HEK293 (cell line): ENCODE data around the gene VAV3.

Source experiments
- SALL2 ChIP-seq: fragments of 450-650 bp; formaldehyde crosslinking; IDR thresholded peaks from 2 replicates; pipeline ENCODE4 v1.5.0; 2017; ENCODE audit warnings: missing biosample characterization, mild to moderate bottlenecking, missing genetic modification characterization, borderline replicate concordance
- ZEB2 ChIP-seq: fragments of 450-650 bp; formaldehyde crosslinking; IDR thresholded peaks from 2 replicates; pipeline ENCODE4 v1.5.1; 2016; ENCODE audit warnings: missing biosample characterization, missing genetic modification characterization
- TF ChIP-seq, protein P1 (sequence below): fragments of 450-650 bp; formaldehyde crosslinking; IDR thresholded peaks from 2 replicates; pipeline ENCODE4 v1.5.1; 2016; ENCODE audit warnings: missing biosample characterization, missing genetic modification characterization
- TF ChIP-seq, protein P2 (sequence below): fragments of 450-650 bp; formaldehyde crosslinking; IDR thresholded peaks from 2 replicates; pipeline ENCODE4 v1.5.1; 2016; ENCODE audit warnings: missing biosample characterization, missing genetic modification characterization

DNA sequence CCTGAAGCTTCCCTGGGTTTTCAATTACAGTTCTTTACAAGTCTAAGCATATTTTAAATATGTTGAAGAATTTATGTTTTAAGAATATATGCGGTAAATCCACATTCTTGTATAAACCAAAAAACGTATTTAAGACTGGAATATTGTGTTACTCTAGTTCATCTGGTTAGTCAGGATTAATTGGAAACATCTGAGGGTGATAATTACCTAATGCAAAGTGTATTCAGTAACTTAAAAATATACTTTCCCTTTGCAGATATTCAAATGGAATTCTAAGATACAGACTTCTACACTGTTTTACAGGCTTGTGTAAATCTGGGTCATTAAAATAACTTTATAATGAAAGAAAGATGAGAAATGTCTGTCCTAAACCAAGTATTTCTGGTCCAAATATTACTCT, 302.0 kb downstream of the VAV3 start:
- no peak for TF ChIP-seq ZEB2 (tag by site-specific recombination)
- TF ChIP-seq, protein P1, sequence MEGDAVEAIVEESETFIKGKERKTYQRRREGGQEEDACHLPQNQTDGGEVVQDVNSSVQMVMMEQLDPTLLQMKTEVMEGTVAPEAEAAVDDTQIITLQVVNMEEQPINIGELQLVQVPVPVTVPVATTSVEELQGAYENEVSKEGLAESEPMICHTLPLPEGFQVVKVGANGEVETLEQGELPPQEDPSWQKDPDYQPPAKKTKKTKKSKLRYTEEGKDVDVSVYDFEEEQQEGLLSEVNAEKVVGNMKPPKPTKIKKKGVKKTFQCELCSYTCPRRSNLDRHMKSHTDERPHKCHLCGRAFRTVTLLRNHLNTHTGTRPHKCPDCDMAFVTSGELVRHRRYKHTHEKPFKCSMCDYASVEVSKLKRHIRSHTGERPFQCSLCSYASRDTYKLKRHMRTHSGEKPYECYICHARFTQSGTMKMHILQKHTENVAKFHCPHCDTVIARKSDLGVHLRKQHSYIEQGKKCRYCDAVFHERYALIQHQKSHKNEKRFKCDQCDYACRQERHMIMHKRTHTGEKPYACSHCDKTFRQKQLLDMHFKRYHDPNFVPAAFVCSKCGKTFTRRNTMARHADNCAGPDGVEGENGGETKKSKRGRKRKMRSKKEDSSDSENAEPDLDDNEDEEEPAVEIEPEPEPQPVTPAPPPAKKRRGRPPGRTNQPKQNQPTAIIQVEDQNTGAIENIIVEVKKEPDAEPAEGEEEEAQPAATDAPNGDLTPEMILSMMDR, result no peak
- TF ChIP-seq SALL2 (tag by site-specific recombination), result no peak
- TF ChIP-seq, protein P2, sequence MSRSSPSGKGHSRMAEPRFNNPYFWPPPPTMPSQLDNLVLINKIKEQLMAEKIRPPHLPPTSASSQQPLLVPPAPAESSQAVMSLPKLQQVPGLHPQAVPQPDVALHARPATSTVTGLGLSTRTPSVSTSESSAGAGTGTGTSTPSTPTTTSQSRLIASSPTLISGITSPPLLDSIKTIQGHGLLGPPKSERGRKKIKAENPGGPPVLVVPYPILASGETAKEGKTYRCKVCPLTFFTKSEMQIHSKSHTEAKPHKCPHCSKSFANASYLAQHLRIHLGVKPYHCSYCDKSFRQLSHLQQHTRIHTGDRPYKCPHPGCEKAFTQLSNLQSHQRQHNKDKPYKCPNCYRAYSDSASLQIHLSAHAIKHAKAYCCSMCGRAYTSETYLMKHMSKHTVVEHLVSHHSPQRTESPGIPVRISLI, result no peak
